Breast epithelium (tissue), 3 donors: ENCODE results near the gene AHI1.

ENCODE experiments used
- CTCF ChIP-seq, 3 donors: fragments of 450-650 bp; IDR thresholded peaks; one replicate each; pipeline ENCODE4 v1.5.1; 2016 to 2017; ENCODE audit warnings: antibody characterized with exemption in 3 of 3, mild to moderate bottlenecking in 3 of 3, moderate library complexity in 3 of 3
- POLR2A ChIP-seq: fragments of 450-650 bp; IDR thresholded peaks from one replicate; pipeline ENCODE4 v1.6.1; 2016; ENCODE audit warnings: antibody characterized with exemption, mild to moderate bottlenecking, moderate library complexity
- POLR2AphosphoS5 ChIP-seq, 3 donors: sonication (generic); formaldehyde crosslinking; IDR thresholded peaks; one replicate each; pipeline ENCODE4 v1.6.1; 2017; ENCODE audit warnings: antibody characterized with exemption in 3 of 3

GRCh38 chr6:135291288-135292076, 206.1 kb downstream of the AHI1 start:
- TF ChIP-seq CTCF (IDR thresholded peaks at IDR 0.05) (no peak), POLR2AphosphoS5 (IDR thresholded peaks at IDR 0.05) (no peak), POLR2A (no peak)
